GM12878 (cell line): ENCODE data around the gene AQP5. TPM values are rescaled to one million over a fixed set of nuclear protein-coding genes. Genes with fewer than 3 reads are reported as not detected.

Experiments
- ATAC-seq: fragments of 200-7000 bp; cut with Tn5 transposase; 3 replicates; pipeline ENCODE4 v1.9.1; 2020; ENCODE audit warnings: mild to moderate bottlenecking, moderate library complexity
- BruUV-seq: library from RNA; stranded (reverse); fragments of 400-500 nt; replicated peaks from 2 replicates; lab custom pipeline; 2021; lab: Mats Ljungman, UMichigan
- CTCF ChIA-PET: fragments of 300-600 bp; sonication (Branson Sonifier 250); formaldehyde crosslinking; extraction: SDS; loops from one replicate; lab custom pipeline; 2021; ENCODE audit warnings: inconsistent platforms; lab: Yijun Ruan, JAX
- POLR2A ChIA-PET: fragments of 350-600 bp; formaldehyde crosslinking; extraction: SDS; loops from one replicate; lab custom pipeline; 2021; ENCODE audit warnings: inconsistent platforms; lab: Charles Lee
- RAD21 ChIA-PET: fragments of 300-600 bp; sonication (Branson Sonifier 250); formaldehyde crosslinking; loops from one replicate; lab custom pipeline; 2023; ENCODE audit warnings: antibody characterized with exemption; ENCODE audit not compliant: unreplicated experiment; lab: Charles Lee
- SMC1A ChIA-PET: fragments of 300-600 bp; sonication (Branson Sonifier 250); formaldehyde crosslinking; loops from one replicate; lab custom pipeline; 2023; ENCODE audit not compliant: unreplicated experiment, uncharacterized antibody; lab: Charles Lee
- DNase-seq: peaks from one replicate; pipeline ENCODE4 v3.0.0-alpha.2; 2011; ENCODE audit warnings: low read depth, low spot score
- FAIRE-seq: peaks from 3 replicates; lab custom pipeline; 2011; peaks lifted over from hg19 to GRCh38; lab: Jason Lieb, UNC
- H2AFZ ChIP-seq: 2 replicates; pipeline ENCODE4 v1.6.0; 2011; ENCODE audit warnings: low read depth, low read length, control low read depth; ENCODE audit not compliant: control insufficient read depth
- H3K27ac ChIP-seq: 2 replicates; pipeline ENCODE4 v1.5.1; 2011; ENCODE audit warnings: control low read depth; ENCODE audit not compliant: control insufficient read depth, insufficient read depth
- H3K27me3 ChIP-seq, 2 experiments: replicated peaks in 1 of 2; 2 replicates each; pipeline versions ENCODE4 v1.6.0 to v1.6.1; 2011; ENCODE audit warnings: low read length in 1 of 2; ENCODE audit not compliant: control insufficient read depth in 2 of 2, insufficient read depth in 2 of 2
- H3K36me3 ChIP-seq, 2 experiments: 2 replicates each; pipeline ENCODE4 v1.5.1; 2011; ENCODE audit warnings: low read length in 1 of 2; ENCODE audit not compliant: control insufficient read depth in 2 of 2, insufficient read depth in 2 of 2
- H3K4me1 ChIP-seq: 2 replicates; pipeline ENCODE4 v1.6.1; 2011; ENCODE audit warnings: mild to moderate bottlenecking, low read length, moderate library complexity, mixed read lengths; ENCODE audit not compliant: control insufficient read depth, insufficient read depth
- H3K4me2 ChIP-seq: 2 replicates; pipeline ENCODE4 v1.6.0; 2011; ENCODE audit warnings: control low read depth; ENCODE audit not compliant: control insufficient read depth, insufficient read depth
- H3K4me3 ChIP-seq: fragments of 200-600 bp; sonication (generic); 2 replicates; pipeline ENCODE4 v1.5.1; 2016
- H3K79me2 ChIP-seq: 2 replicates; pipeline ENCODE4 v1.6.0; 2011; ENCODE audit warnings: low read length; ENCODE audit not compliant: control insufficient read depth, insufficient read depth
- H3K9ac ChIP-seq: 2 replicates; pipeline ENCODE4 v1.8.0; 2011; ENCODE audit warnings: low read length, control low read depth, mixed read lengths; ENCODE audit not compliant: control insufficient read depth, insufficient read depth
- H3K9me3 ChIP-seq: replicated peaks from 3 replicates; pipeline ENCODE4 v1.5.1; 2011; ENCODE audit warnings: mild to moderate bottlenecking, low read length; ENCODE audit not compliant: control insufficient read depth, insufficient read depth
- H4K20me1 ChIP-seq: 2 replicates; pipeline ENCODE4 v1.6.0; 2011; ENCODE audit not compliant: control insufficient read depth, insufficient read depth
- NFYB ChIP-seq: IDR thresholded peaks from 2 replicates; pipeline ENCODE4 v1.6.1; 2011; ENCODE audit warnings: low read depth, mild to moderate bottlenecking, low read length, improper control_type of control experiment, moderate library complexity; ENCODE audit not compliant: insufficient read depth
- NR2C2 ChIP-seq: IDR thresholded peaks from 2 replicates; pipeline ENCODE4 v1.6.1; 2011; ENCODE audit warnings: borderline replicate concordance, low read depth; ENCODE audit not compliant: control insufficient read depth, insufficient read length
- WGBS: methylation state at CpG from one replicate; pipeline ENCODE4 v1.1.6; 2016; ENCODE audit warnings: low lambda C conversion rate; ENCODE audit not compliant: insufficient replicate concordance, insufficient coverage; ENCODE audit errors: missing lambda C conversion rate; 5-methylcytosine and 5-hydroxymethylcytosine counted together
- in situ Hi-C: fragments of 300-500 bp; cut with MboI; formaldehyde crosslinking; loops from 9 replicates; pipeline ENCODE4 v1.14.3; 2018; ENCODE audit warnings: mixed read lengths
- intact Hi-C: fragments of 100-400 bp; cut with micrococcal nuclease; formaldehyde crosslinking; loops from one replicate; pipeline ENCODE4 v1.14.2; 2022; ENCODE audit not compliant: unreplicated experiment
- polyA plus RNA-seq, 11 experiments: library from polyadenylated mRNA; depleted of rRNA in 4 of 11; unstranded in 6 of 11; stranded (reverse) in 5 of 11; fragments of >200 nt; fragmentation: Nextera tagmentation in 4 of 11; fragmentation: Illumina TruSeq in 1 of 11; extraction: Ambion mirVana in 4 of 11; extraction: Trizol in 1 of 11; gene quantifications; 1 replicate in 1 of 11; 2 replicates in 10 of 11; pipeline versions ENCODE4 v1.2.1 to v1.2.3, GENCODE V29; 2011 to 2016; ENCODE audit warnings: inconsistent platforms in 2 of 11, missing spikeins in 2 of 11, low read depth in 1 of 11
- total RNA-seq, 4 experiments: library from RNA; depleted of rRNA in 3 of 4; stranded (reverse); fragments of >200 nt in 3 of 4; fragmentation: Illumina TruSeq in 1 of 4; extraction: Trizol in 1 of 4; gene quantifications; 2 replicates each; pipeline versions ENCODE4 v1.2.1 to v1.2.3, GENCODE V29; 2013 to 2021

The AQP5 gene
- total and polyA plus RNA-seq, 10 of the 15 experiments (the other 5 are each of a cell fraction or from before 2014, with no cell fraction given), result not detected

DNA sequence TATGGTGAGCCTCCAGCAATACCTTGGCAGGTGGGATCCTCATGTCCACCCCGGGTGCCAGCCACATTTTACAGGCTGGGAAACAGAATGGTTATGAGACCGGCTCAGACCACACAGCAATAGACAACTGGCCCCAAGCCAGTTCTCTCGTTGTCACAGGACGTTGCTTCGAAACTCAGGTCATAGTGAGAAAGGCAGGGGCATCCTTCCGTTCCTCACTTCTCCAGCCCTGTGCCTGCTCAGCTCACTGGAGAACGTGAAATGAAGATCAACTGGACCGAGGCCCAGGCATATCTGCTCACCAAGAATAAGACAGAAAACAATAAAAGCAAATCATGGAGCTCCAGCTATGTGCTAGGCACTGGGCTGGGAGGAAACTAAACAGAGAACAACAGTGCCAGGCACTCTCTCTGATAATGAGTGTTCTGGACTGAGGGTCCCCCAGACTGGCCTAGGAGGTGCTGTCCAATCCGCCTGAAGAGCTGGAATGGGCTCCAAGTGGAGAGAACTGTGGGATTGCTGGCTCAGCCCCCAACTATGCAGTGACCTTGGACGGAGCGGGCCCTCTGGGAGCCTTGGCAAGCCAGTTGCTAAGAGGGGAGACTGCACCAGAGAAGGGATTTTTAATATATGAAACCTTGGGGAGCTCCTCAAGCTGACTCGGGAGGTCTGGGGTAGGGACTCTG lies 39.2 kb upstream of the AQP5 start:
- Histone ChIP-seq H3K27me3 (peaks cover 0 to 1% of the 10 kb centered on the region in 2 experiments; a peak in 2 of 4 replicates), H3K9me3 (no peaks in the 10 kb centered on the region), H3K36me3 (no peaks in the 10 kb centered on the region), H3K4me2 (no peak overlapping the region), H3K27ac (no peak overlapping the region), H3K4me1 (no peaks in the 10 kb centered on the region), H3K4me3 (no peak overlapping the region), H2AFZ (no peak overlapping the region), H3K9ac (no peak overlapping the region), H3K79me2 (no peaks in the 10 kb centered on the region), H4K20me1 (no peaks in the 10 kb centered on the region)
- ATAC-seq (no peak; the same call in 2 of the 3 replicates), FAIRE-seq (no peak), DNase-seq (no peak)
- no peak for TF ChIP-seq NR2C2
- ChIA-PET RAD21 (no interaction called here), CTCF (interaction anchor here (1.0 kb wide), 1 partner anchor 23 kb away, joined by 3 read pairs; no protein-coding TSS in a partner anchor), POLR2A (interaction anchor here (0.6 kb wide), 1 partner anchor 88 kb away, joined by 4 read pairs; no protein-coding TSS in a partner anchor), SMC1A (no interaction called here)
- no TSS peak for BruUV-seq
- intact Hi-C loops (no loop called here), in situ Hi-C loops (no loop called here)
- 50% methylated on average over 12 of the region's 12 CpGs for WGBS

- Histone ChIP-seq H3K4me1 (no peaks in the 10 kb centered on the region), H3K4me3 (no peak overlapping the region), H4K20me1 (no peaks in the 10 kb centered on the region), H2AFZ (no peak overlapping the region), H3K4me2 (no peak overlapping the region), H3K9ac (no peak overlapping the region), H3K36me3 (no peaks in the 10 kb centered on the region), H3K27ac (no peak overlapping the region)
- POLR2A ChIA-PET, result interaction anchor here (0.6 kb wide), 1 partner anchor 88 kb away, joined by 4 read pairs; no protein-coding TSS in a partner anchor
- RAD21 ChIA-PET, result no interaction called here
- intact Hi-C loops, result no loop called here
- FAIRE-seq, result no peak
- CTCF ChIA-PET, result interaction anchor here (1.0 kb wide), 1 partner anchor 22 kb away, joined by 3 read pairs; no protein-coding TSS in a partner anchor
- SMC1A ChIA-PET, result no interaction called here
- no TSS peak for BruUV-seq
- no peak for TF ChIP-seq NFYB
- TF ChIP-seq, all 136 proteins: peak for 0
- in situ Hi-C loops, result no loop called here
- Histone ChIP-seq H3K27me3 (peaks cover 0 to 1% of the 10 kb centered on the region in 2 experiments; a peak in 1 of 4 replicates), H3K79me2 (no peaks in the 10 kb centered on the region), H3K9me3 (no peaks in the 10 kb centered on the region)
- DNase-seq (no peak), ATAC-seq (no peak)
- WGBS, result 54% methylated on average over 7 of the region's 7 CpGs
Measured at GRCh38 chr12:49923035-49923644, 38.5 kb upstream of the AQP5 start.
